Trophoblast cell (in vitro differentiated cells and primary cell): ENCODE measurements around the gene AJAP1.
A peak's percentile ranks its signal among the peaks of the same experiment; 100 is the strongest.

Source experiments
- DNase-seq, 2 donors: peaks; one replicate each; pipeline ENCODE4 v3.0.0-alpha.2; 2016
- H2AFZ ChIP-seq: 2 replicates; pipeline ENCODE4 v1.6.1; 2013; ENCODE audit warnings: low read length, moderate library complexity, mild to moderate bottlenecking; ENCODE audit not compliant: insufficient read depth, poor library complexity
- H2AK5ac ChIP-seq: 2 replicates; pipeline ENCODE4 v1.6.1; 2013; ENCODE audit warnings: mild to moderate bottlenecking, low read length
- H2BK120ac ChIP-seq: 2 replicates; pipeline ENCODE4 v1.6.1; 2013; ENCODE audit warnings: low read length, mild to moderate bottlenecking, moderate library complexity; ENCODE audit not compliant: insufficient read depth, poor library complexity
- H2BK12ac ChIP-seq: 2 replicates; pipeline ENCODE4 v1.6.1; 2013; ENCODE audit warnings: mild to moderate bottlenecking, low read length, moderate library complexity
- H2BK5ac ChIP-seq: 2 replicates; pipeline ENCODE4 v1.6.1; 2013; ENCODE audit warnings: low read length, low read depth, moderate library complexity, mild to moderate bottlenecking; ENCODE audit not compliant: poor library complexity
- H3K14ac ChIP-seq: 2 replicates; pipeline ENCODE4 v1.6.1; 2013; ENCODE audit warnings: mild to moderate bottlenecking, low read length
- H3K18ac ChIP-seq: 2 replicates; pipeline ENCODE4 v1.6.1; 2013; ENCODE audit warnings: mild to moderate bottlenecking, low read length
- H3K23ac ChIP-seq: 2 replicates; pipeline ENCODE4 v1.6.1; 2013; ENCODE audit warnings: low read length
- H3K27ac ChIP-seq: 2 replicates; pipeline ENCODE4 v1.5.1; 2013; ENCODE audit warnings: low read depth, mild to moderate bottlenecking, inconsistent platforms, low read length, moderate library complexity
- H3K27me3 ChIP-seq: 2 replicates; pipeline ENCODE4 v1.6.1; 2013; ENCODE audit warnings: inconsistent platforms, mild to moderate bottlenecking, low read length, moderate library complexity; ENCODE audit not compliant: insufficient read depth
- H3K36me3 ChIP-seq, 2 experiments: 1 replicate in 1 of 2; 2 replicates in 1 of 2; pipeline ENCODE4 v1.6.1; 2013; ENCODE audit warnings: low read length in 2 of 2, mild to moderate bottlenecking in 2 of 2, moderate library complexity in 1 of 2; ENCODE audit not compliant: insufficient read depth in 2 of 2, control insufficient read depth in 1 of 2
- H3K4ac ChIP-seq: 2 replicates; pipeline ENCODE4 v1.6.1; 2013; ENCODE audit warnings: low read depth, mild to moderate bottlenecking, low read length, moderate library complexity
- H3K4me1 ChIP-seq, 2 experiments: 1 replicate in 1 of 2; 2 replicates in 1 of 2; pipeline ENCODE4 v1.6.1; 2013; ENCODE audit warnings: low read length in 2 of 2, mild to moderate bottlenecking in 2 of 2, moderate library complexity in 1 of 2; ENCODE audit not compliant: insufficient read depth in 2 of 2, control insufficient read depth in 1 of 2
- H3K4me2 ChIP-seq: 2 replicates; pipeline ENCODE4 v1.6.1; 2013; ENCODE audit warnings: inconsistent platforms, mild to moderate bottlenecking, low read length, moderate library complexity
- H3K4me3 ChIP-seq: 2 replicates; pipeline ENCODE4 v1.5.1; 2013; ENCODE audit warnings: mild to moderate bottlenecking, low read depth, low read length, inconsistent platforms
- H3K79me1 ChIP-seq: one replicate; pipeline ENCODE4 v1.6.1; 2013; ENCODE audit warnings: low read length
- H3K79me2 ChIP-seq: 2 replicates; pipeline ENCODE4 v1.6.1; 2013; ENCODE audit warnings: low read length, mild to moderate bottlenecking; ENCODE audit not compliant: control insufficient read depth, insufficient read depth, poor library complexity
- H3K9ac ChIP-seq: 2 replicates; pipeline ENCODE4 v1.6.1; 2013; ENCODE audit warnings: mild to moderate bottlenecking, low read length
- H3K9me3 ChIP-seq: 2 replicates; pipeline ENCODE4 v1.6.1; 2013; ENCODE audit warnings: low read depth, mild to moderate bottlenecking, control low read depth, inconsistent platforms, low read length; ENCODE audit not compliant: insufficient read depth
- H4K12ac ChIP-seq: 2 replicates; pipeline ENCODE4 v1.6.1; 2013; ENCODE audit warnings: low read depth, mild to moderate bottlenecking, low read length, moderate library complexity
- H4K8ac ChIP-seq: 2 replicates; pipeline ENCODE4 v1.6.1; 2013; ENCODE audit warnings: low read depth, mild to moderate bottlenecking, low read length, moderate library complexity
- H4K91ac ChIP-seq: one replicate; pipeline ENCODE4 v1.6.1; 2013; ENCODE audit warnings: low read depth, mild to moderate bottlenecking, low read length, moderate library complexity
- WGBS: extraction: QIAGEN DNeasy Blood & Tissue Kit; methylation state at CpG from one replicate; pipeline ENCODE4 v1.1.7; 2013; ENCODE audit warnings: missing lambda C conversion rate; ENCODE audit not compliant: insufficient read length, insufficient coverage; ENCODE audit errors: extremely low coverage; 5-methylcytosine and 5-hydroxymethylcytosine counted together

AJAP1 gene

GRCh38 chr1:4837031-4837600, 182.7 kb downstream of the AJAP1 start:
- no peak overlapping the region for H2BK5ac ChIP-seq
- H3K18ac ChIP-seq, result no peak overlapping the region
- H3K79me1 ChIP-seq, result no peaks in the 10 kb centered on the region
- H3K36me3 ChIP-seq, result no peaks in the 10 kb centered on the region
- no peak overlapping the region for H2BK120ac ChIP-seq
- no peak overlapping the region for H2AFZ ChIP-seq
- H4K12ac ChIP-seq, result no peak overlapping the region
- DNase-seq, result peak; percentile 82 to 87
- no peak overlapping the region for H3K9ac ChIP-seq
- no peaks in the 10 kb centered on the region for H3K79me2 ChIP-seq
- no peak overlapping the region for H3K4me3 ChIP-seq
- no peak overlapping the region for H3K23ac ChIP-seq
- H2AK5ac ChIP-seq, result no peak overlapping the region
- peak overlapping the region; percentile 33 for H3K27ac ChIP-seq
- H3K4me1 ChIP-seq, result peaks cover 14 to 19% of the 10 kb centered on the region in 2 experiments
- peaks cover 7% of the 10 kb centered on the region for H3K9me3 ChIP-seq
- H3K14ac ChIP-seq, result no peak overlapping the region
- no peak overlapping the region for H3K4me2 ChIP-seq
- no peaks in the 10 kb centered on the region for H3K27me3 ChIP-seq
- no peak overlapping the region for H4K8ac ChIP-seq
- no peak overlapping the region for H4K91ac ChIP-seq
- H2BK12ac ChIP-seq, result no peak overlapping the region
- no peak overlapping the region for H3K4ac ChIP-seq
- no CpG with 5 or more reads among the region's 4 CpGs for WGBS

GRCh38 chr1:4837752-4838151, 183.3 kb downstream of the AJAP1 start:
- Histone ChIP-seq H2BK120ac (no peak overlapping the region), H3K27me3 (no peaks in the 10 kb centered on the region), H3K4ac (no peak overlapping the region), H3K23ac (no peak overlapping the region), H3K36me3 (no peaks in the 10 kb centered on the region), H2BK12ac (no peak overlapping the region), H3K9me3 (peaks cover 7% of the 10 kb centered on the region), H3K9ac (no peak overlapping the region), H4K91ac (no peak overlapping the region), H4K8ac (no peak overlapping the region), H3K27ac (peak overlapping the region; percentile 44), H3K79me2 (no peaks in the 10 kb centered on the region), H3K79me1 (no peaks in the 10 kb centered on the region), H3K4me2 (no peak overlapping the region), H3K4me3 (no peak overlapping the region), H2AFZ (no peak overlapping the region), H2BK5ac (no peak overlapping the region), H4K12ac (no peak overlapping the region), H3K4me1 (peaks cover 14 to 19% of the 10 kb centered on the region in 2 experiments), H2AK5ac (no peak overlapping the region), H3K14ac (peak overlapping the region; percentile 7), H3K18ac (no peak overlapping the region)
- no CpG with 5 or more reads among the region's 8 CpGs for WGBS
- DNase-seq, result peak in 1 of 2 donors; percentile 40

GRCh38 chr1:4838231-4838630, 183.8 kb downstream of the AJAP1 start:
- Histone ChIP-seq H2BK5ac (no peak overlapping the region), H3K36me3 (no peaks in the 10 kb centered on the region), H2BK12ac (no peak overlapping the region), H3K4me1 (peaks cover 14 to 19% of the 10 kb centered on the region in 2 experiments), H3K4me3 (no peak overlapping the region), H3K9me3 (peaks cover 7% of the 10 kb centered on the region), H4K12ac (no peak overlapping the region), H3K27ac (peak overlapping the region; percentile 44), H2AK5ac (no peak overlapping the region), H2AFZ (no peak overlapping the region), H3K79me2 (no peaks in the 10 kb centered on the region), H3K14ac (peak overlapping the region; percentile 7), H3K18ac (no peak overlapping the region), H4K8ac (no peak overlapping the region), H3K4ac (no peak overlapping the region), H2BK120ac (no peak overlapping the region), H3K9ac (no peak overlapping the region), H3K27me3 (no peaks in the 10 kb centered on the region), H3K23ac (no peak overlapping the region), H3K79me1 (no peaks in the 10 kb centered on the region), H4K91ac (no peak overlapping the region), H3K4me2 (peak overlapping the region; percentile 24)
- peak; percentile 77 to 79 for DNase-seq
- WGBS, result no CpG with 5 or more reads among the region's 1 CpG
